GM23338 (cell line): ENCODE data around the gene F2RL2. TPM values are rescaled to one million over a fixed set of nuclear protein-coding genes. Genes with fewer than 3 reads are reported as not detected.

Source experiments
- ATAC-seq: fragments of 200-7000 bp; cut with Tn5 transposase; 3 replicates; pipeline ENCODE4 v1.9.1; 2020
- DNase-seq: peaks from one replicate; pipeline ENCODE4 v3.0.0-alpha.2; 2015; ENCODE audit warnings: low spot score
- H2AFZ ChIP-seq: fragments of 200-600 bp; sonication (generic); 2 replicates; pipeline ENCODE4 v1.8.0; 2016; ENCODE audit warnings: antibody characterized with exemption, mild to moderate bottlenecking, moderate library complexity
- H3F3A ChIP-seq: fragments of 200-600 bp; sonication (generic); replicated peaks from 2 replicates; pipeline ENCODE4 v1.8.0; 2017; ENCODE audit warnings: antibody characterized with exemption, mixed run types, low read depth
- H3K27ac ChIP-seq: fragments of 200-600 bp; sonication (generic); 2 replicates; pipeline ENCODE4 v1.6.1; 2016; ENCODE audit warnings: low read depth
- H3K27me3 ChIP-seq: fragments of 200-600 bp; sonication (generic); 2 replicates; pipeline ENCODE4 v1.8.0; 2016; ENCODE audit warnings: mild to moderate bottlenecking, mixed run types, moderate library complexity; ENCODE audit not compliant: insufficient read depth
- H3K36me3 ChIP-seq: fragments of 200-600 bp; sonication (generic); 2 replicates; pipeline ENCODE4 v1.8.0; 2016; ENCODE audit warnings: mild to moderate bottlenecking; ENCODE audit not compliant: insufficient read depth
- H3K4me1 ChIP-seq: fragments of 200-600 bp; sonication (generic); 2 replicates; pipeline ENCODE4 v1.8.0; 2016; ENCODE audit warnings: mild to moderate bottlenecking, moderate library complexity; ENCODE audit not compliant: insufficient read depth
- H3K4me2 ChIP-seq: fragments of 200-600 bp; sonication (generic); 2 replicates; pipeline ENCODE4 v1.7.1; 2017; ENCODE audit warnings: mixed run types
- H3K4me3 ChIP-seq: fragments of 200-600 bp; sonication (generic); 2 replicates; pipeline ENCODE4 v1.6.1; 2016; ENCODE audit warnings: mixed run types
- H3K79me2 ChIP-seq: fragments of 200-600 bp; sonication (generic); replicated peaks from 2 replicates; pipeline ENCODE4 v1.8.0; 2017; ENCODE audit warnings: mild to moderate bottlenecking; ENCODE audit not compliant: insufficient read depth
- H3K9me2 ChIP-seq: fragments of 200-600 bp; sonication (generic); 2 replicates; pipeline ENCODE4 v1.8.0; 2017; ENCODE audit not compliant: insufficient read depth
- H4K20me1 ChIP-seq: fragments of 200-600 bp; sonication (generic); replicated peaks from 2 replicates; pipeline ENCODE4 v1.8.0; 2017; ENCODE audit warnings: mild to moderate bottlenecking; ENCODE audit not compliant: insufficient read depth
- H3K27ac Mint-ChIP-seq: 2 replicates; pipeline ENCODE4 v1.8.0; 2020; ENCODE audit warnings: inconsistent platforms, mild to moderate bottlenecking, moderate library complexity, mixed read lengths
- H3K27me3 Mint-ChIP-seq: 3 replicates; pipeline ENCODE4 v1.8.0; 2022; ENCODE audit warnings: low read depth, mild to moderate bottlenecking, moderate library complexity, mixed read lengths, inconsistent platforms; ENCODE audit not compliant: insufficient read depth, poor library complexity
- H3K36me3 Mint-ChIP-seq: 3 replicates; pipeline ENCODE4 v1.8.0; 2021; ENCODE audit warnings: low read depth, mild to moderate bottlenecking, inconsistent platforms, moderate library complexity, mixed read lengths
- H3K4me1 Mint-ChIP-seq: 3 replicates; pipeline ENCODE4 v1.8.0; 2020; ENCODE audit warnings: mild to moderate bottlenecking, inconsistent platforms, mixed read lengths
- H3K4me3 Mint-ChIP-seq: 3 replicates; pipeline ENCODE4 v1.8.0; 2021; ENCODE audit warnings: moderate library complexity, mild to moderate bottlenecking, inconsistent platforms, mixed read lengths
- H3K9me3 Mint-ChIP-seq: 3 replicates; pipeline ENCODE4 v1.8.0; 2020; ENCODE audit warnings: moderate library complexity, mild to moderate bottlenecking, inconsistent platforms, mixed read lengths
- EZH2 ChIP-seq: fragments of 200-600 bp; sonication (generic); IDR thresholded peaks from one replicate; pipeline ENCODE4 v1.8.0; 2017; ENCODE audit warnings: antibody characterized with exemption, mild to moderate bottlenecking, low read depth; ENCODE audit not compliant: unreplicated experiment
- EZH2phosphoT487 ChIP-seq: fragments of 200-600 bp; sonication (generic); IDR thresholded peaks from one replicate; pipeline ENCODE4 v1.8.1; 2018; ENCODE audit warnings: antibody characterized with exemption; ENCODE audit not compliant: unreplicated experiment
- JUNB ChIP-seq: IDR thresholded peaks from one replicate; pipeline ENCODE4 v1.6.1; 2016; ENCODE audit warnings: antibody characterized with exemption; ENCODE audit not compliant: unreplicated experiment
- POLR2AphosphoS5 ChIP-seq: IDR thresholded peaks from 2 replicates; pipeline ENCODE4 v1.6.1; 2016; ENCODE audit warnings: antibody characterized with exemption, low read depth
- STAT1 ChIP-seq: IDR thresholded peaks from one replicate; pipeline ENCODE4 v1.6.1; 2016; ENCODE audit warnings: antibody characterized with exemption; ENCODE audit not compliant: unreplicated experiment
- ZNF114 ChIP-seq: fragments of 250-450 bp; sonication (Bioruptor Pico); IDR thresholded peaks from 2 replicates; pipeline ENCODE4 v1.5.0; 2020; ENCODE audit warnings: mild to moderate bottlenecking, moderate library complexity
- ZNF331 ChIP-seq: fragments of 250-450 bp; sonication (Bioruptor Pico); IDR thresholded peaks from 2 replicates; pipeline ENCODE4 v1.5.0; 2020; ENCODE audit warnings: low read depth, mild to moderate bottlenecking, moderate library complexity
- polyA plus RNA-seq: library from polyadenylated mRNA; unstranded; fragments of >200 nt; fragmentation: Nextera tagmentation; extraction: Ambion mirVana; gene quantifications from 2 replicates; pipeline ENCODE4 v1.2.1, GENCODE V29; 2016
- total RNA-seq: library from RNA; depleted of rRNA; stranded (reverse); fragments of >200 nt; shearing (Covaris generic); gene quantifications from 2 replicates; pipeline ENCODE4 v1.2.3, GENCODE V29; 2014
- TF ChIP-seq, protein P1 (sequence below): IDR thresholded peaks from one replicate; pipeline ENCODE4 v1.6.1; 2018; ENCODE audit warnings: antibody characterized with exemption; ENCODE audit not compliant: unreplicated experiment
- TF ChIP-seq, protein P2 (sequence below): IDR thresholded peaks from 2 replicates; pipeline ENCODE4 v1.6.1; 2016; ENCODE audit warnings: antibody characterized with exemption
- TF ChIP-seq, protein P3 (sequence below), 2 experiments: fragments of 200-600 bp in 1 of 2; sonication (generic) in 1 of 2; conservative IDR thresholded peaks; 2 replicates each; pipeline versions ENCODE4 v1.5.1 to v1.6.1; 2016 to 2017; ENCODE audit warnings: antibody characterized with exemption in 2 of 2, low read depth in 2 of 2, mild to moderate bottlenecking in 2 of 2, moderate library complexity in 1 of 2

Gene F2RL2
- total and polyA plus RNA-seq, 2 experiments from 2014 or later = 0.42 to 0.70 TPM

GRCh38 chr5:76672242-76672641 is 49.0 kb upstream of the F2RL2 start (continued):
- TF ChIP-seq, protein P1, sequence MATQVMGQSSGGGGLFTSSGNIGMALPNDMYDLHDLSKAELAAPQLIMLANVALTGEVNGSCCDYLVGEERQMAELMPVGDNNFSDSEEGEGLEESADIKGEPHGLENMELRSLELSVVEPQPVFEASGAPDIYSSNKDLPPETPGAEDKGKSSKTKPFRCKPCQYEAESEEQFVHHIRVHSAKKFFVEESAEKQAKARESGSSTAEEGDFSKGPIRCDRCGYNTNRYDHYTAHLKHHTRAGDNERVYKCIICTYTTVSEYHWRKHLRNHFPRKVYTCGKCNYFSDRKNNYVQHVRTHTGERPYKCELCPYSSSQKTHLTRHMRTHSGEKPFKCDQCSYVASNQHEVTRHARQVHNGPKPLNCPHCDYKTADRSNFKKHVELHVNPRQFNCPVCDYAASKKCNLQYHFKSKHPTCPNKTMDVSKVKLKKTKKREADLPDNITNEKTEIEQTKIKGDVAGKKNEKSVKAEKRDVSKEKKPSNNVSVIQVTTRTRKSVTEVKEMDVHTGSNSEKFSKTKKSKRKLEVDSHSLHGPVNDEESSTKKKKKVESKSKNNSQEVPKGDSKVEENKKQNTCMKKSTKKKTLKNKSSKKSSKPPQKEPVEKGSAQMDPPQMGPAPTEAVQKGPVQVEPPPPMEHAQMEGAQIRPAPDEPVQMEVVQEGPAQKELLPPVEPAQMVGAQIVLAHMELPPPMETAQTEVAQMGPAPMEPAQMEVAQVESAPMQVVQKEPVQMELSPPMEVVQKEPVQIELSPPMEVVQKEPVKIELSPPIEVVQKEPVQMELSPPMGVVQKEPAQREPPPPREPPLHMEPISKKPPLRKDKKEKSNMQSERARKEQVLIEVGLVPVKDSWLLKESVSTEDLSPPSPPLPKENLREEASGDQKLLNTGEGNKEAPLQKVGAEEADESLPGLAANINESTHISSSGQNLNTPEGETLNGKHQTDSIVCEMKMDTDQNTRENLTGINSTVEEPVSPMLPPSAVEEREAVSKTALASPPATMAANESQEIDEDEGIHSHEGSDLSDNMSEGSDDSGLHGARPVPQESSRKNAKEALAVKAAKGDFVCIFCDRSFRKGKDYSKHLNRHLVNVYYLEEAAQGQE = no peak
- TF ChIP-seq EZH2 (no peak), ZNF331 (no peak), ZNF114 (CRISPR knock-in tag) (no peak), JUNB (no peak), POLR2AphosphoS5 (no peak), STAT1 (no peak)
- TF ChIP-seq, protein P2, sequence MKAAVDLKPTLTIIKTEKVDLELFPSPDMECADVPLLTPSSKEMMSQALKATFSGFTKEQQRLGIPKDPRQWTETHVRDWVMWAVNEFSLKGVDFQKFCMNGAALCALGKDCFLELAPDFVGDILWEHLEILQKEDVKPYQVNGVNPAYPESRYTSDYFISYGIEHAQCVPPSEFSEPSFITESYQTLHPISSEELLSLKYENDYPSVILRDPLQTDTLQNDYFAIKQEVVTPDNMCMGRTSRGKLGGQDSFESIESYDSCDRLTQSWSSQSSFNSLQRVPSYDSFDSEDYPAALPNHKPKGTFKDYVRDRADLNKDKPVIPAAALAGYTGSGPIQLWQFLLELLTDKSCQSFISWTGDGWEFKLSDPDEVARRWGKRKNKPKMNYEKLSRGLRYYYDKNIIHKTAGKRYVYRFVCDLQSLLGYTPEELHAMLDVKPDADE = no peak
- TF ChIP-seq, protein P3, sequence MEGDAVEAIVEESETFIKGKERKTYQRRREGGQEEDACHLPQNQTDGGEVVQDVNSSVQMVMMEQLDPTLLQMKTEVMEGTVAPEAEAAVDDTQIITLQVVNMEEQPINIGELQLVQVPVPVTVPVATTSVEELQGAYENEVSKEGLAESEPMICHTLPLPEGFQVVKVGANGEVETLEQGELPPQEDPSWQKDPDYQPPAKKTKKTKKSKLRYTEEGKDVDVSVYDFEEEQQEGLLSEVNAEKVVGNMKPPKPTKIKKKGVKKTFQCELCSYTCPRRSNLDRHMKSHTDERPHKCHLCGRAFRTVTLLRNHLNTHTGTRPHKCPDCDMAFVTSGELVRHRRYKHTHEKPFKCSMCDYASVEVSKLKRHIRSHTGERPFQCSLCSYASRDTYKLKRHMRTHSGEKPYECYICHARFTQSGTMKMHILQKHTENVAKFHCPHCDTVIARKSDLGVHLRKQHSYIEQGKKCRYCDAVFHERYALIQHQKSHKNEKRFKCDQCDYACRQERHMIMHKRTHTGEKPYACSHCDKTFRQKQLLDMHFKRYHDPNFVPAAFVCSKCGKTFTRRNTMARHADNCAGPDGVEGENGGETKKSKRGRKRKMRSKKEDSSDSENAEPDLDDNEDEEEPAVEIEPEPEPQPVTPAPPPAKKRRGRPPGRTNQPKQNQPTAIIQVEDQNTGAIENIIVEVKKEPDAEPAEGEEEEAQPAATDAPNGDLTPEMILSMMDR (conservative IDR thresholded peaks at IDR 0.05; ENCODE audit: low read depth in 2 of 2) = no peak

DNA sequence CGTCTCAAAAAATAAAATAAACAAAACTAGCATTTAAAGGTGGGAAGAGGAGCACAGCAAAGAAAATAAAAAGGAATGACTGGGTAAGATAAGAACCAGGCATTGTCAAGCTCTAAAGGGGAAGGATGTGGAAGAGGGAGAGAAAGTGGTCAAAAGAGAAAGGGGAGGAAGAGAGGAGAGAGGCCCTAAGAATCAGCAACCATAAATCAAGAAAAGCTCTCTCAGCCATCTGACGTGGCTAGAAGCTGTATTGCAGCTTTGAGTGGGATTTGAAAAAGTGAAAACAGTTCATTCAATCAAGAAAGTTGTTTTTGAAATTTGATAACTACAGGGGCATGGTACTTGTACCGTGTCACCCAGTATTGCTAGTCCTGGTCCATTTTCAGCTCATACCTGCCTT is 47.3 kb upstream of the F2RL2 start:
- H4K20me1 ChIP-seq = no peaks in the 10 kb centered on the region
- no peaks in the 10 kb centered on the region for H3K4me1 Mint-ChIP-seq
- TF ChIP-seq EZH2phosphoT487 = no peak
- H3K4me2 ChIP-seq = no peak overlapping the region
- peaks cover 19% of the 10 kb centered on the region for H3K36me3 Mint-ChIP-seq
- H3K4me3 ChIP-seq = no peak overlapping the region
- no peak overlapping the region for H3K4me3 Mint-ChIP-seq
- ATAC-seq (no peak), DNase-seq (no peak)
- no peaks in the 10 kb centered on the region for H3K27me3 ChIP-seq
- no peak overlapping the region for H3K27ac Mint-ChIP-seq
- no peak overlapping the region for H2AFZ ChIP-seq
- no peaks in the 10 kb centered on the region for H3K79me2 ChIP-seq
- H3K27me3 Mint-ChIP-seq = peaks cover 3% of the 10 kb centered on the region
- H3K36me3 ChIP-seq = no peaks in the 10 kb centered on the region
- H3F3A ChIP-seq = no peaks in the 10 kb centered on the region
- H3K4me1 ChIP-seq = no peaks in the 10 kb centered on the region
- H3K27ac ChIP-seq = no peak overlapping the region
- H3K9me2 ChIP-seq = no peaks in the 10 kb centered on the region; the same call in 1 of the 2 replicates
- no peaks in the 10 kb centered on the region for H3K9me3 Mint-ChIP-seq
